Omental fat pad (tissue), 4 donors: ENCODE results near the gene EFNA5. TPM values are rescaled to one million over a fixed set of nuclear protein-coding genes. Genes with fewer than 3 reads are reported as not detected.
A peak's percentile ranks its signal among the peaks of the same experiment; 100 is the strongest.

Experiments
- ATAC-seq: fragments of 150-250 bp; one replicate; pipeline ENCODE4 v1.9.1; 2016; ENCODE audit warnings: mild to moderate bottlenecking, moderate library complexity; ENCODE audit not compliant: low FRiP score
- DNase-seq: peaks from one replicate; pipeline ENCODE4 v3.0.0-alpha.2; 2019; ENCODE audit warnings: low spot score
- CTCF ChIP-seq, 3 donors: fragments of 450-650 bp; IDR thresholded peaks; one replicate each; pipeline ENCODE4 v1.5.1; 2016 to 2017; ENCODE audit warnings: antibody characterized with exemption in 3 of 3, mild to moderate bottlenecking in 3 of 3, moderate library complexity in 2 of 3
- total RNA-seq, 4 donors: library from RNA; depleted of rRNA; stranded (reverse); fragments of >200 nt; gene quantifications; one replicate each; pipeline ENCODE4 v1.1.0, GENCODE V29; 2016

Gene EFNA5
- total RNA-seq, 4 donors from 2014 or later: 9.0 to 26.3 (median 14.0) TPM

DNA sequence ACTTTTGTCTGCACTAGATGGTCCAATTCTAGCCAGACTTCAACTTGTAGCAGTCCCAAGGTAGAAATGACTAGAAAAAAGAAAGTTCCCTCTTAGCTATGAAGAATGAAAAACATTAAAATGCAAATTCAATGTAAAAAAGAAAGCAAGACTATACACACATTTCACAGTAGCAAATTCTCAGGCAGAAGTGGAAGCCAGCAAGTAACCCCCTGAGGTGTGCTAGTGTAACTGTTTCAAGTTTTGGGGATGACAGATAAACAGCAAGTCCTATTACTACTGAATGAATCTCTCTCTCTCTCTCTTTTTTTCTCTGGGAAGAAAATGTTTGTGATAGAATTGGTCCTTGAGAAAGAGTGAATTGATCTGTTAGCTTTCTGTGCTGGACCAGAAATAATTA lies 185.6 kb downstream of the EFNA5 start:
- TF ChIP-seq CTCF (IDR thresholded peaks at IDR 0.05): no peak
- ATAC-seq (no peak), DNase-seq (no peak)

GRCh38 chr5:107484281-107484680 lies 186.5 kb downstream of the EFNA5 start:
- TF ChIP-seq CTCF (IDR thresholded peaks at IDR 0.05): no peak
- ATAC-seq: no peak
- no peak for DNase-seq

DNA sequence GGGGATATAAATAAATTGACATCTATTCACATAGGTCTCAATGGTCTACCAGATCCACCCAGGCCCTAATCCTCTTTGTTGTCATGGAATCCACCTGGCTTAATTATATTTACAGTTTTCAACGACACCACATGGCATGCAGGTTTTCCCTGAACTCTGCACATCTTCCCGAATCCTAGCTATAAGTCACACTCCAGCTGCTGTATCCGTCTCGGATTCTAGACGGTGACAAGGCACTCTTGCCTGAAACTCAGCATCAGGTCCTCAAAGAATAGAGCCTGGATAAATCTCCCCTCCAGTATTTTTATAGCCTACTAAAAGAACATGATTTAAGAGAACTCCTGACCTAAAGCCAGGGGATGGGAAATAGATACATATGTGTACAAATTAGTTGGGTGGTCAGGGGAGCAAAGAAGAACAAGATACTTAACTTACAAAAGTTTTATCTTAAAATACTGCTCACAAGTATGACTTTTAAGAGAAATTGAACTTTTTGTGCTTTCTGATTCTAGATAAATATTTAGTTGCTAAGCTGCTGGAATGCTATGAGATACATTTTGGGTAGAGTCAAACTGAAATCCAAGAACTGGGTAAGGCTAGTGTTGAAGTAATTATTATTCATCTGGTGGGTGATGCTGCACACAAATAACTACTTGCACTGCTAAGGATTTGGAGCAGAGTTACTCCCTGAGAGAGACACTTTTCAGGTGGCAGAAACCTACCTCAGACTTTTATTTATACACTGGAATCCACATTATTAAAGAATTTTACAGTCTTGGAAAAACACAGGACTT lies 187.3 kb downstream of the EFNA5 start:
- ATAC-seq: no peak

GRCh38 chr5:107478068-107478641 lies 192.6 kb downstream of the EFNA5 start:
- DNase-seq: no peak
- ATAC-seq: no peak
- no peak for TF ChIP-seq CTCF (IDR thresholded peaks at IDR 0.05)

More for the DNA sequence above, 187.3 kb downstream of the EFNA5 start:
- no peak for TF ChIP-seq CTCF (IDR thresholded peaks at IDR 0.05)
- DNase-seq: no peak

- no peak for TF ChIP-seq CTCF (IDR thresholded peaks at IDR 0.05)
- DNase-seq: no peak
- no peak for ATAC-seq
Measured at GRCh38 chr5:107477492-107477891, 193.2 kb downstream of the EFNA5 start.

GRCh38 chr5:107476783-107477182 lies 194.0 kb downstream of the EFNA5 start:
- DNase-seq (no peak), ATAC-seq (peak; percentile 30)
- no peak for TF ChIP-seq CTCF (IDR thresholded peaks at IDR 0.05)
